Loucy (cell line): ENCODE measurements around the gene PAM.

Experiments used
- H2AFZ ChIP-seq: fragments of 200-600 bp; sonication (generic); 2 replicates; pipeline ENCODE4 v1.6.0; 2016; ENCODE audit warnings: antibody characterized with exemption, mild to moderate bottlenecking, low read length, moderate library complexity
- H3F3A ChIP-seq: fragments of 200-600 bp; 2 replicates; pipeline ENCODE4 v1.6.0; 2016; ENCODE audit warnings: antibody characterized with exemption, low read depth, mild to moderate bottlenecking
- H3K27me3 ChIP-seq: fragments of 200-600 bp; sonication (generic); 2 replicates; pipeline ENCODE4 v1.6.1; 2014; ENCODE audit warnings: low read length, mild to moderate bottlenecking; ENCODE audit not compliant: insufficient read depth, poor library complexity, severe bottlenecking
- H3K36me3 ChIP-seq: fragments of 200-600 bp; sonication (generic); 2 replicates; pipeline ENCODE4 v1.6.1; 2016; ENCODE audit warnings: low read length; ENCODE audit not compliant: insufficient read depth
- H3K4me1 ChIP-seq: fragments of 200-600 bp; sonication (generic); 2 replicates; pipeline ENCODE4 v1.5.1; 2014; ENCODE audit warnings: low read length, mild to moderate bottlenecking; ENCODE audit not compliant: insufficient read depth, poor library complexity, severe bottlenecking
- H3K4me2 ChIP-seq: fragments of 200-600 bp; sonication (generic); 2 replicates; pipeline ENCODE4 v1.6.0; 2014; ENCODE audit warnings: antibody characterized with exemption, low read length, low read depth, mild to moderate bottlenecking; ENCODE audit not compliant: poor library complexity, severe bottlenecking
- H3K4me3 ChIP-seq: fragments of 200-600 bp; sonication (generic); 2 replicates; pipeline ENCODE4 v1.5.1; 2014; ENCODE audit warnings: low read length, mild to moderate bottlenecking, mixed read lengths; ENCODE audit not compliant: poor library complexity, severe bottlenecking
- H3K79me2 ChIP-seq: fragments of 200-600 bp; sonication (generic); 2 replicates; pipeline ENCODE4 v1.6.1; 2014; ENCODE audit warnings: low read length; ENCODE audit not compliant: insufficient read depth
- H3K9ac ChIP-seq: fragments of 200-600 bp; sonication (generic); 2 replicates; pipeline ENCODE4 v1.6.0; 2014; ENCODE audit warnings: mild to moderate bottlenecking, low read depth, low read length, moderate library complexity; ENCODE audit not compliant: poor library complexity, severe bottlenecking
- H3K9me2 ChIP-seq: fragments of 200-600 bp; sonication (generic); replicated peaks from 2 replicates; pipeline ENCODE4 v1.6.1; 2016; ENCODE audit warnings: low read depth, low read length, mixed read lengths
- H3K9me3 ChIP-seq: fragments of 200-600 bp; sonication (generic); 2 replicates; pipeline ENCODE4 v1.6.1; 2014; ENCODE audit warnings: mild to moderate bottlenecking, antibody characterized with exemption, low read length, low read depth; ENCODE audit not compliant: insufficient read depth
- H4K20me1 ChIP-seq: fragments of 200-600 bp; sonication (generic); 2 replicates; pipeline ENCODE4 v1.6.0; 2014; ENCODE audit warnings: antibody characterized with exemption, low read length, mild to moderate bottlenecking; ENCODE audit not compliant: insufficient read depth, poor library complexity, severe bottlenecking
- CTCF ChIP-seq: fragments of 200-600 bp; sonication (generic); conservative IDR thresholded peaks from 2 replicates; pipeline ENCODE4 v1.5.1; 2014; ENCODE audit warnings: mild to moderate bottlenecking, antibody characterized with exemption, low read length
- EZH2phosphoT487 ChIP-seq: fragments of 200-600 bp; IDR thresholded peaks from 2 replicates; pipeline ENCODE4 v1.6.1; 2018; ENCODE audit warnings: antibody characterized with exemption, mild to moderate bottlenecking, moderate library complexity, borderline replicate concordance

PAM gene

GRCh38 chr5:102971676-102972293 is 216.7 kb downstream of the PAM start:
- Histone ChIP-seq H3K9ac (no peak overlapping the region), H3K9me2 (no peaks in the 10 kb centered on the region), H3K36me3 (no peaks in the 10 kb centered on the region), H3K4me3 (no peak overlapping the region), H3K4me2 (no peak overlapping the region), H3K79me2 (no peaks in the 10 kb centered on the region), H3K4me1 (no peaks in the 10 kb centered on the region), H2AFZ (no peak overlapping the region), H4K20me1 (no peaks in the 10 kb centered on the region), H3K27me3 (no peaks in the 10 kb centered on the region), H3K9me3 (no peaks in the 10 kb centered on the region), H3F3A (no peaks in the 10 kb centered on the region)
- no peak for TF ChIP-seq EZH2phosphoT487
- peak; percentile 54 for TF ChIP-seq CTCF

- H3K9me2 ChIP-seq: no peaks in the 10 kb centered on the region
- no peaks in the 10 kb centered on the region for H3K79me2 ChIP-seq
- H4K20me1 ChIP-seq: no peaks in the 10 kb centered on the region
- H3K4me3 ChIP-seq: no peak overlapping the region
- no peak for TF ChIP-seq EZH2phosphoT487
- TF ChIP-seq CTCF: no peak
- H3F3A ChIP-seq: no peaks in the 10 kb centered on the region
- no peaks in the 10 kb centered on the region for H3K36me3 ChIP-seq
- no peaks in the 10 kb centered on the region for H3K27me3 ChIP-seq
- H3K9me3 ChIP-seq: no peaks in the 10 kb centered on the region
- H3K9ac ChIP-seq: no peak overlapping the region
- no peak overlapping the region for H3K4me2 ChIP-seq
- H2AFZ ChIP-seq: no peak overlapping the region
- no peaks in the 10 kb centered on the region for H3K4me1 ChIP-seq
These were observed 219.1 kb downstream of the PAM start for GRCh38 chr5:102974177-102974576.

GRCh38 chr5:102975045-102975444 is 219.9 kb downstream of the PAM start:
- Histone ChIP-seq H4K20me1 (no peaks in the 10 kb centered on the region), H3K4me2 (no peak overlapping the region), H3K27me3 (no peaks in the 10 kb centered on the region), H3K9me3 (no peaks in the 10 kb centered on the region), H3K4me1 (no peaks in the 10 kb centered on the region), H3K36me3 (no peaks in the 10 kb centered on the region), H2AFZ (no peak overlapping the region), H3F3A (no peaks in the 10 kb centered on the region), H3K9me2 (no peaks in the 10 kb centered on the region), H3K4me3 (no peak overlapping the region), H3K79me2 (no peaks in the 10 kb centered on the region), H3K9ac (no peak overlapping the region)
- TF ChIP-seq CTCF (no peak), EZH2phosphoT487 (no peak)
